ENCODE measurements around the gene ERCC4.

The ERCC4 gene

GRCh38 chr16:13951611-13952010 is 31.7 kb downstream of the ERCC4 start:
- no peak for DNase-seq

- DNase-seq = no peak
These were observed 33.5 kb downstream of the ERCC4 start for GRCh38 chr16:13953501-13953900.

- peak; percentile 11 for DNase-seq
These were observed 36.8 kb downstream of the ERCC4 start for GRCh38 chr16:13956635-13957196.

- peak; percentile 24 for DNase-seq
These were observed 37.5 kb downstream of the ERCC4 start for GRCh38 chr16:13957197-13958078.

GRCh38 chr16:13958474-13958873 is 38.5 kb downstream of the ERCC4 start:
- DNase-seq = no peak

GRCh38 chr16:13959626-13960025 is 39.7 kb downstream of the ERCC4 start:
- DNase-seq = no peak

GRCh38 chr16:13961099-13961811 is 41.3 kb downstream of the ERCC4 start:
- no peak for DNase-seq

- DNase-seq = no peak
These were observed 42.3 kb downstream of the ERCC4 start for GRCh38 chr16:13962232-13962631.

GRCh38 chr16:13968835-13969234 is 48.9 kb downstream of the ERCC4 start:
- no peak for DNase-seq

- DNase-seq = no peak
These were observed 49.8 kb downstream of the ERCC4 start for GRCh38 chr16:13969711-13970110.

GRCh38 chr16:13970708-13971422 is 50.9 kb downstream of the ERCC4 start:
- no peak for DNase-seq

- DNase-seq = no peak
These were observed 53.5 kb downstream of the ERCC4 start for GRCh38 chr16:13973321-13974023.

- DNase-seq = no peak
These were observed 57.2 kb downstream of the ERCC4 start for GRCh38 chr16:13977177-13977576.

GRCh38 chr16:13982451-13982850 is 62.5 kb downstream of the ERCC4 start:
- no peak for DNase-seq

GRCh38 chr16:13983625-13984024 is 63.7 kb downstream of the ERCC4 start:
- DNase-seq = no peak

GRCh38 chr16:13984794-13985193 is 64.8 kb downstream of the ERCC4 start:
- no peak for DNase-seq

- DNase-seq = no peak
These were observed 68.1 kb downstream of the ERCC4 start for GRCh38 chr16:13988038-13988437.

- DNase-seq = no peak
These were observed 72.4 kb downstream of the ERCC4 start for GRCh38 chr16:13992322-13992721.

GRCh38 chr16:13992976-13993375 is 73.0 kb downstream of the ERCC4 start:
- DNase-seq = no peak

GRCh38 chr16:13994239-13995106 is 74.5 kb downstream of the ERCC4 start:
- no peak for DNase-seq

GRCh38 chr16:13995194-13995593 is 75.2 kb downstream of the ERCC4 start:
- DNase-seq = no peak

All from stimulated activated CD4-positive, alpha-beta T cell treated with anti-CD3 and anti-CD28 coated beads, Interleukin-15, amount 100 ng/mL, for 24 hours (primary cell).